Stimulated activated CD8-positive, alpha-beta memory T cell treated with anti-CD3 and anti-CD28 coated beads, Interleukin-4, amount 100 ng/mL, for 48 hours (primary cell): ENCODE measurements around the gene EIF2D.
"Not testable (repeated sequence)": the region's sequence is repeated elsewhere in the genome, so short reads cannot be mapped to it uniquely, and the experiment has no call there.

Experiments
- DNase-seq: peaks from one replicate; pipeline ENCODE4 v3.0.0-alpha.2; 2020

EIF2D gene

GRCh38 chr1:206635080-206635977, 23.1 kb upstream of the EIF2D start, which contains the start of gene DYRK3:
TSS of gene DYRK3 (plus strand) at chr1:206635536. CDS start at chr1:206635704, 168 bp downstream.
- DNase-seq = peak; percentile 96

- DNase-seq = peak; percentile 92
These were observed 22.3 kb upstream of the EIF2D start for GRCh38 chr1:206634365-206635079.

GRCh38 chr1:206633708-206634121, 21.4 kb upstream of the EIF2D start:
- no peak for DNase-seq

GRCh38 chr1:206631085-206631509, 18.8 kb upstream of the EIF2D start:
- DNase-seq = peak; percentile 40

- no peak for DNase-seq
These were observed 16.7 kb upstream of the EIF2D start for GRCh38 chr1:206628916-206629315.

GRCh38 chr1:206626396-206626795, 14.1 kb upstream of the EIF2D start:
- not testable (repeated sequence) for DNase-seq

- DNase-seq = no peak
These were observed 2.9 kb downstream of the EIF2D start for GRCh38 chr1:206609229-206609991.

GRCh38 chr1:206608108-206608698, 4.1 kb downstream of the EIF2D start:
- peak; percentile 76 for DNase-seq

GRCh38 chr1:206606867-206607266, 5.4 kb downstream of the EIF2D start:
- DNase-seq = no peak

GRCh38 chr1:206604861-206605260, 7.4 kb downstream of the EIF2D start:
- DNase-seq = no peak

- no peak for DNase-seq
These were observed 11.7 kb downstream of the EIF2D start for GRCh38 chr1:206600527-206600926.

- no peak for DNase-seq
These were observed 16.0 kb downstream of the EIF2D start for GRCh38 chr1:206596319-206596666.

GRCh38 chr1:206595581-206596318, 16.5 kb downstream of the EIF2D start:
- DNase-seq = no peak

- no peak for DNase-seq
These were observed 18.8 kb downstream of the EIF2D start for GRCh38 chr1:206593351-206593925.

- DNase-seq = no peak
These were observed 20.6 kb downstream of the EIF2D start for GRCh38 chr1:206591696-206592095.

GRCh38 chr1:206591226-206591625, 21.0 kb downstream of the EIF2D start:
- no peak for DNase-seq

- DNase-seq = peak; percentile 71
These were observed 22.1 kb downstream of the EIF2D start for GRCh38 chr1:206590025-206590758.

- DNase-seq = no peak
These were observed 23.1 kb downstream of the EIF2D start for GRCh38 chr1:206589206-206589605.

- DNase-seq = peak; percentile 22
These were observed 23.8 kb downstream of the EIF2D start for GRCh38 chr1:206588492-206588891.

- DNase-seq = no peak
These were observed 24.4 kb downstream of the EIF2D start for GRCh38 chr1:206587904-206588303.
